Measurements from ENCODE around the gene CABP4. TPM values are rescaled to one million over a fixed set of nuclear protein-coding genes. Genes with fewer than 3 reads are reported as not detected.
A peak's percentile ranks its signal among the peaks of the same experiment; 100 is the strongest.
"Not testable (repeated sequence)": the region's sequence is repeated elsewhere in the genome, so short reads cannot be mapped to it uniquely, and the experiment has no call there.

Gene CABP4
- total and polyA plus RNA-seq, 8 donors = 0.43 to 1.7 (median 0.62) TPM; not detected in 2

DNA sequence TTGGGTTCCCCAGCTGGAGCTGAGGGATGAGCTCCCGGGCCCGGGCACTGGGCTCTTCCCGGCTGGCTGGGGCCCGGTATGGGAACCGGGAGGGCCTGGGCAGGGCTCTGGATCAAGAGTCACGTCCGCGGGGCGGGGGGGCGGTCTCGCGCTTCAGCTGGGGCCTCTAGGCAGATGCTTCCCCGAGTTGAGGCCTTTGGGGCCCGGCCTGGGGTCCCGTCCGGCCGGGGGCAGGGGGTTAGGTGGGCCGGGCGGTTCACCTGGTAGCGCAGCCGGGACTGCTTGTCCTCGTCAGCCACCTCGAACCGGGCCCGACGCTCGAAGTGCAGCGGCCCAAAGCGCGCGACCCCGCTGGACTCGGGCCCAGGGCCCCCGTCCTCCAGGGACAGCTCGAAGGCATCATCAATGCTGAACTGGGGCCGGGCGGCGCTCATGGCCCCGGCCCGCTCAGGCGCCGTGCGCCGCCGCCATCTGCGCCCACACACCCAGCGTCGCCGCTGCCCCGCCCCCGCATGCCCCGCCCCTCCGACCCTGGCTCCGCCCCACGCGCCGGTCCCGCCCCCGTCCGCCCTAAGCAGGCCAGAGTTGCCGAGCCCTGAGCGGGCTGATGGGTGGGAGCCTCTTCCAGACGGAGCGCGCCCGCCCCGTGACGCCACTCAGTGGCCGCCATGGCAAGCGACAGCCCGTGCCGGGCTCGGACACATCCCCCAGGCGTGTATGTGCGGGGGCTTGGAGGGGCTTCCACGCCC lies 13.8 kb downstream of the CABP4 start, which contains the start of gene TMEM134:
Gene TMEM134 (minus strand): TSS at position 493 of the 749 bp plus-strand sequence. CDS start 59 bp downstream, at position 434.
- Histone ChIP-seq H3K27me3 (no peaks in the 10 kb centered on the region), H3K27ac (peak within 1 kb of the TSS; percentile 90 to 96 (median 92)), H3K4me3 (peak within 1 kb of the TSS; percentile 82 to 95 (median 88)), H3K36me3 (peaks cover 0 to 5% (median 2%) of the 10 kb centered on the region in 4 donors), H3K4me1 (peaks cover 33 to 54% (median 51%) of the 10 kb centered on the region in 4 donors), H3K9me3 (no peaks in the 10 kb centered on the region)
- WGBS, 5 donors = 0 to 1% (median 0%) methylated on average over 5 to 76 of the region's 76 CpGs
- TF ChIP-seq POLR2AphosphoS5 (IDR thresholded peaks at IDR 0.05) (peak; percentile 79 to 97 (median 90)), POLR2A (IDR thresholded peaks at IDR 0.05) (no peak)
- TF ChIP-seq, protein P1, sequence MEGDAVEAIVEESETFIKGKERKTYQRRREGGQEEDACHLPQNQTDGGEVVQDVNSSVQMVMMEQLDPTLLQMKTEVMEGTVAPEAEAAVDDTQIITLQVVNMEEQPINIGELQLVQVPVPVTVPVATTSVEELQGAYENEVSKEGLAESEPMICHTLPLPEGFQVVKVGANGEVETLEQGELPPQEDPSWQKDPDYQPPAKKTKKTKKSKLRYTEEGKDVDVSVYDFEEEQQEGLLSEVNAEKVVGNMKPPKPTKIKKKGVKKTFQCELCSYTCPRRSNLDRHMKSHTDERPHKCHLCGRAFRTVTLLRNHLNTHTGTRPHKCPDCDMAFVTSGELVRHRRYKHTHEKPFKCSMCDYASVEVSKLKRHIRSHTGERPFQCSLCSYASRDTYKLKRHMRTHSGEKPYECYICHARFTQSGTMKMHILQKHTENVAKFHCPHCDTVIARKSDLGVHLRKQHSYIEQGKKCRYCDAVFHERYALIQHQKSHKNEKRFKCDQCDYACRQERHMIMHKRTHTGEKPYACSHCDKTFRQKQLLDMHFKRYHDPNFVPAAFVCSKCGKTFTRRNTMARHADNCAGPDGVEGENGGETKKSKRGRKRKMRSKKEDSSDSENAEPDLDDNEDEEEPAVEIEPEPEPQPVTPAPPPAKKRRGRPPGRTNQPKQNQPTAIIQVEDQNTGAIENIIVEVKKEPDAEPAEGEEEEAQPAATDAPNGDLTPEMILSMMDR (IDR thresholded peaks at IDR 0.05) = peak in 3 of 7 experiments; percentile 25 to 41 (median 40)
- DNase-seq = peak; percentile 94 to 98
- intact Hi-C loops (cut with DNase I; ENCODE audit: low total_unique reads) = no loop called here

DNA sequence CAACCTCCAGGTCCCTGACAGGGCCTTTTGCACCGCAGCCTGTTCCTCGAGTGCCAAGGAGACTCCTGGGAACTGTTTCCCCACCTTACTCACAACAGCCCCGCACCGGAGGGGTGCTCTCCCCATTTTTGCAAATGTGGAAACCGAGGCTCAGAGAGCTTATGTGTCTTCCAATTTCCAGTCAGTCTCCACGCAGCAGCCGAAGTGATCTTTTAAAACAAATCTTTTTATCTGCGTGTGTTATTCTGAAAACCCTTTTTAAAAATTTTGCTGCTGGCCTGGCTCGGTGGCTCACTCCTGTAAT lies 14.3 kb downstream of the CABP4 start:
- intact Hi-C loops (cut with DNase I; ENCODE audit: low total_unique reads) = no loop called here
- Histone ChIP-seq H3K9me3 (no peaks in the 10 kb centered on the region), H3K27ac (peak overlapping the region; percentile 90 to 96 (median 92)), H3K4me1 (peaks cover 30 to 49% (median 47%) of the 10 kb centered on the region in 4 donors), H3K4me3 (peak overlapping the region; percentile 82 to 95 (median 88)), H3K36me3 (peaks cover 0 to 5% (median 2%) of the 10 kb centered on the region in 4 donors), H3K27me3 (no peaks in the 10 kb centered on the region)
- 5 to 9% (median 7%) methylated on average over 9 of the region's 9 CpGs for WGBS, 5 donors
- DNase-seq = no peak
- TF ChIP-seq, protein P1 (IDR thresholded peaks at IDR 0.05) = no peak
- TF ChIP-seq POLR2AphosphoS5 (IDR thresholded peaks at IDR 0.05) (no peak), EP300 (IDR thresholded peaks at IDR 0.05) (no peak), POLR2A (IDR thresholded peaks at IDR 0.05) (no peak)

DNA sequence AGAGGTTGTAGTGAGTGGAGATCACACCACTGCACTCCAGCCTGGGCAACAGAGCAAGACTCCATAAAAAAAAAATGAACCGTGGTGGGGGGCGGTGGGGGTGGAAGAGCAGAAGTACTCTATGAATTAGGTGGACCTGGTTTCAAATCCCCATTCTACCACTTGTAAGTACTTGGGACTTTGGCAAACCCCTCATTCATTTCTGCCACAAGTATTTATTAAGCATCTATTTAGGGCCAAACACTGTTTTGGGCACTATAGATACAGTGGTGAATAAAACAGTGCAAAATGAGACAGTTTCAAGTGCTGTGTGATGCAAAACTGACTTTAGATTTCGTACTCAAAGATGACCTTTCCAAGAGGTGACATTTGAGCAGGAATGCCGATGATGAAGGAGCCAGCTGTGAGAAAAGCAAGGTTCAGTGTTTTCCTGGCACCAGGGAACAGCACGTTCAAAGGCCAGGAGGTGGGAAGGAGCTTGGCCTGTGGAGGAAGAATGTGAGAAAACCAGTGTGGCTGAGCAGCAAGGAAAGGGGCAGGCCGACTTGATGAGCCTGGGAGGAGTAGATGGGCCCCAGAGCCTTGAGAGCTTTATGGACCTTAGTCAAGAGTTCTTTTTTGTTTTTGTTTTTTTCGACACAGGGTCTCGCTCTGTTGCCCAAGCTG lies 15.3 kb downstream of the CABP4 start:
- TF ChIP-seq, protein P1 (IDR thresholded peaks at IDR 0.05) = no peak
- TF ChIP-seq POLR2AphosphoS5 (IDR thresholded peaks at IDR 0.05) (no peak), EP300 (IDR thresholded peaks at IDR 0.05) (no peak), POLR2A (IDR thresholded peaks at IDR 0.05) (no peak)
- H3K9me3 ChIP-seq = no peaks in the 10 kb centered on the region
- WGBS, 5 donors = 75 to 87% (median 82%) methylated on average over 8 of the region's 8 CpGs
- intact Hi-C loops (cut with DNase I; ENCODE audit: low total_unique reads) = no loop called here
- peaks cover 0 to 5% (median 2%) of the 10 kb centered on the region in 4 donors for H3K36me3 ChIP-seq
- H3K4me1 ChIP-seq = peaks cover 28 to 44% (median 42%) of the 10 kb centered on the region in 4 donors
- H3K27me3 ChIP-seq = no peaks in the 10 kb centered on the region
- H3K27ac ChIP-seq = no peak overlapping the region
- no peak for DNase-seq
- H3K4me3 ChIP-seq = no peak overlapping the region

DNA sequence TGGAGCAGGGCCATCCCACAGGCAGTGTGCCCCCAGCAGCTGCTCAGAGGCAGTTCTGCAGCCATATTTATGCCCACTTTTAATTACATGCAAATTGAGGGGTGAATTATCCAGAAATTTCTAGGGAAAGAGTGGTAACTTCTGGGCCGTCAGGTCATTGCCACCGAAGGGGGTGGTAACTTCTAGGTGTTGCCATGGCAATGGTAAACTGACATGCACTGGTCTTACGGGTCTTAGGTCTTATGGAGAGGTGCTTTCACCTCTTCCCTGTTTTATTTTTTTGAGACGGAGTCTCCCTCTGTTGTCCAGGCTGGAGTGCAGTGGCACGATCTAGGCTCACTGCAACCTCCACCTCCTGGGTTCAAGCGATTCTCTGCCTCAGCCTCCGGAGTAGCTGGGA lies 17.7 kb downstream of the CABP4 start:
- H3K27ac ChIP-seq = no peak overlapping the region
- H3K27me3 ChIP-seq = no peaks in the 10 kb centered on the region
- peaks cover 12 to 20% (median 17%) of the 10 kb centered on the region in 4 donors for H3K4me1 ChIP-seq
- intact Hi-C loops (cut with DNase I; ENCODE audit: low total_unique reads) = no loop called here
- DNase-seq = no peak
- WGBS, 5 donors = 77 to 85% (median 82%) methylated on average over 7 of the region's 7 CpGs
- no peak overlapping the region for H3K4me3 ChIP-seq
- H3K36me3 ChIP-seq = no peaks in the 10 kb centered on the region
- TF ChIP-seq, protein P1 (IDR thresholded peaks at IDR 0.05) = no peak
- TF ChIP-seq EP300 (IDR thresholded peaks at IDR 0.05) (no peak), POLR2A (IDR thresholded peaks at IDR 0.05) (no peak), POLR2AphosphoS5 (IDR thresholded peaks at IDR 0.05) (no peak)
- H3K9me3 ChIP-seq = no peaks in the 10 kb centered on the region

DNA sequence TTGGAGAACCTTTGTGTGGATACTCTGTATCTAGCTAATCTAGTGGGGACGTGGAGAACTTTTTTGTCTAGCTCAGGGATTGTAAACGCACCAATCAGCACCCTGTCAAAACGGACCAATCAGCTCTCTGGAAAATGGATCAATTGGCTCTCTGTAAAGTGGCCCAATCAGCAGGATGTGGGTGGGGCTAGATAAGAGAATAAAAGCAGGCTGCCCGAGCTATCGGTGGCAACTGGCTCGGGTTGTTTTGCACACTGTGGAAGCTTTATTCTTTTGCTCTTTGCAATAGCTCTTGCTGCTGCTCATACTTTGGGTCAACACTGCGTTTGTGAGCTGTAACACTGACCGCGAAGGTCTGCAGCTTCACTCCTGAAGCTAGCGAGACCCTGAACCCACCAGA lies 21.5 kb downstream of the CABP4 start:
- DNase-seq; H3K4me1 ChIP-seq; H3K4me3 ChIP-seq; intact Hi-C loops (cut with DNase I; ENCODE audit: low total_unique reads); H3K9me3 ChIP-seq; H3K27me3 ChIP-seq; H3K36me3 ChIP-seq; H3K27ac ChIP-seq: not testable (repeated sequence)
- 50 to 68% (median 62%) methylated on average over 10 of the region's 10 CpGs for WGBS, 5 donors

DNA sequence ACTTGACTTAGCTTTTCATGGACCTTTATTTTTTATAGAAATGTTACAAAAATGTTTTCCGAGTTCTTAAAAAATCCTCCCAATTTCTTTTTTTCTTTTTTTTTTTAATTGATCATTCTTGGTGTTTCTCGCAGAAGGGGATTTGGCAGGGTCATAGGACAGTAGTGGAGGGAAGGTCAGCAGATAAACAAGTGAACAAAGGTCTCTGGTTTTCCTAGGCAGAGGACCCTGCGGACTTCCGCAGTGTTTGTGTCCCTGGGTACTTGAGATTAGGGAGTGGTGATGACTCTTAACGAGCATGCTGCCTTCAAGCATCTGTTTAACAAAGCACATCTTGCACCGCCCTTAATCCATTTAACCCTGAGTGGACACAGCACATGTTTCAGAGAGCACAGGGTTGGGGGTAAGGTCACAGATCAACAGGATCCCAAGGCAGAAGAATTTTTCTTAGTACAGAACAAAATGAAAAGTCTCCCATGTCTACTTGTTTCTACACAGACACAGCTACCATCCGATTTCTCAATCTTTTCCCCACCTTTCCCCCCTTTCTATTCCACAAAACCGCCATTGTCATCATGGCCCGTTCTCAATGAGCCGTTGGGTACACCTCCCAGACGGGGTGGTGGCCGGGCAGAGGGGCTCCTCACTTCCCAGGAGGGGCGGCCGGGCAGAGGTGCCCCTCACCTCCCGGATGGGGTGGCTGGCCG lies 22.3 kb downstream of the CABP4 start:
- H3K27me3 ChIP-seq; H3K4me3 ChIP-seq; H3K9me3 ChIP-seq; H3K36me3 ChIP-seq; intact Hi-C loops (cut with DNase I; ENCODE audit: low total_unique reads); DNase-seq; H3K27ac ChIP-seq: not testable (repeated sequence)
- H3K4me1 ChIP-seq = peaks cover 5 to 11% (median 8%) of the 10 kb centered on the region in 4 donors
- WGBS, 5 donors = 81 to 90% (median 87%) methylated on average over 12 to 15 of the region's 16 CpGs
